HG03439 (cell line): ENCODE data around the gene LIG4.
"Not testable (repeated sequence)": the region's sequence is repeated elsewhere in the genome, so short reads cannot be mapped to it uniquely, and the experiment has no call there.

Experiments used
- ATAC-seq: cut with Tn5 transposase; IDR thresholded peaks from one replicate; pipeline ENCODE4 v1.9.1; 2021; ENCODE audit warnings: mild to moderate bottlenecking, moderate library complexity; ENCODE audit not compliant: unreplicated experiment

Gene LIG4

GRCh38 chr13:108215436-108215835 lies at the start of gene LIG4:
LIG4 (minus strand) TSS chr13:108215536; CDS start chr13:108211268, 4,268 bp downstream.
- peak; percentile 49 for ATAC-seq

- no peak for ATAC-seq
Observed at GRCh38 chr13:108263621-108264355, 48.5 kb upstream of the LIG4 start.

- no peak for ATAC-seq
Observed at GRCh38 chr13:108257248-108257647, 41.9 kb upstream of the LIG4 start.

- no peak for ATAC-seq
Observed at GRCh38 chr13:108249150-108249549, 33.8 kb upstream of the LIG4 start.

GRCh38 chr13:108230377-108230776 lies 15.0 kb upstream of the LIG4 start:
- ATAC-seq = no peak

- ATAC-seq = no peak
Observed at GRCh38 chr13:108227651-108228272, 12.4 kb upstream of the LIG4 start.

GRCh38 chr13:108226184-108226583 lies 10.8 kb upstream of the LIG4 start:
- no peak for ATAC-seq

- no peak for ATAC-seq
Observed at GRCh38 chr13:108225440-108225839, 10.1 kb upstream of the LIG4 start.

GRCh38 chr13:108223687-108224503 lies 8.6 kb upstream of the LIG4 start:
- no peak for ATAC-seq

- no peak for ATAC-seq
Observed at GRCh38 chr13:108220041-108220440, 4.7 kb upstream of the LIG4 start.

- ATAC-seq = peak; percentile 83
Observed at GRCh38 chr13:108218044-108218974, 3.0 kb upstream of the LIG4 start, which contains the start of gene ABHD13. ABHD13 (plus strand) TSS chr13:108218392; CDS start chr13:108229219, 10,827 bp downstream.

- not testable (repeated sequence) for ATAC-seq
Observed at GRCh38 chr13:108217307-108218043, 2.1 kb upstream of the LIG4 start.

GRCh38 chr13:108214441-108215271 lies 680 bp downstream of the LIG4 start:
- ATAC-seq = no peak

GRCh38 chr13:108213946-108214345 lies 1.4 kb downstream of the LIG4 start:
- ATAC-seq = no peak

- peak; percentile 45 for ATAC-seq
Observed at GRCh38 chr13:108212886-108213285, 2.5 kb downstream of the LIG4 start.

- ATAC-seq = no peak
Observed at GRCh38 chr13:108210551-108210950, 4.8 kb downstream of the LIG4 start.

- no peak for ATAC-seq
Observed at GRCh38 chr13:108200781-108201398, 14.4 kb downstream of the LIG4 start.

GRCh38 chr13:108195861-108196260 lies 19.5 kb downstream of the LIG4 start:
- no peak for ATAC-seq
